Measurements from ENCODE around the gene RTN4. TPM values are rescaled to one million over a fixed set of nuclear protein-coding genes. Genes with fewer than 3 reads are reported as not detected.

RTN4 gene
- total RNA-seq, 1 experiment from 2014 or later, result 394 TPM

GRCh38 chr2:54969940-54970338, 80.3 kb downstream of the RTN4 start:
- CTCF ChIA-PET, result no interaction called here
- H3K4me3 Mint-ChIP-seq (ENCODE audit: low read depth, unreplicated experiment), result no peak overlapping the region
- no peaks in the 10 kb centered on the region for H3K9me3 Mint-ChIP-seq (ENCODE audit: low read depth, unreplicated experiment)
- no TSS peak for BruUV-seq (replicated peaks)
- no peak for TF ChIP-seq CTCF (IDR thresholded peaks at IDR 0.05; ENCODE audit: unreplicated experiment)
- H3K27ac Mint-ChIP-seq (ENCODE audit: unreplicated experiment), result no peak overlapping the region
- no peak for DNase-seq
- H3K4me1 Mint-ChIP-seq (ENCODE audit: low read depth, unreplicated experiment), result peaks cover 15% of the 10 kb centered on the region
- no peaks in the 10 kb centered on the region for H3K27me3 Mint-ChIP-seq (ENCODE audit: unreplicated experiment)
- intact Hi-C loops (cut with micrococcal nuclease; ENCODE audit: unreplicated experiment), result no loop called here
- H3K36me3 Mint-ChIP-seq (ENCODE audit: insufficient read depth, unreplicated experiment), result peaks cover 41% of the 10 kb centered on the region

- peaks cover 15% of the 10 kb centered on the region for H3K4me1 Mint-ChIP-seq (ENCODE audit: low read depth, unreplicated experiment)
These were observed 80.8 kb downstream of the RTN4 start for GRCh38 chr2:54969295-54969939.

GRCh38 chr2:54968561-54969218, 81.6 kb downstream of the RTN4 start:
- peaks cover 41% of the 10 kb centered on the region for H3K36me3 Mint-ChIP-seq (ENCODE audit: insufficient read depth, unreplicated experiment)
- H3K9me3 Mint-ChIP-seq (ENCODE audit: low read depth, unreplicated experiment), result no peaks in the 10 kb centered on the region
- no peak overlapping the region for H3K4me3 Mint-ChIP-seq (ENCODE audit: low read depth, unreplicated experiment)
- peaks cover 15% of the 10 kb centered on the region for H3K4me1 Mint-ChIP-seq (ENCODE audit: low read depth, unreplicated experiment)
- CTCF ChIA-PET, result no interaction called here
- H3K27me3 Mint-ChIP-seq (ENCODE audit: unreplicated experiment), result no peaks in the 10 kb centered on the region
- no peak for TF ChIP-seq CTCF (IDR thresholded peaks at IDR 0.05; ENCODE audit: unreplicated experiment)
- intact Hi-C loops (cut with micrococcal nuclease; ENCODE audit: unreplicated experiment), result no loop called here
- H3K27ac Mint-ChIP-seq (ENCODE audit: unreplicated experiment), result no peak overlapping the region
- no TSS peak for BruUV-seq (replicated peaks)
- DNase-seq, result no peak

More at GRCh38 chr2:54969295-54969939, 80.8 kb downstream of the RTN4 start:
- intact Hi-C loops (cut with micrococcal nuclease; ENCODE audit: unreplicated experiment), result no loop called here
- Mint-ChIP-seq H3K36me3 (ENCODE audit: insufficient read depth, unreplicated experiment) (peaks cover 41% of the 10 kb centered on the region), H3K9me3 (ENCODE audit: low read depth, unreplicated experiment) (no peaks in the 10 kb centered on the region), H3K27ac (ENCODE audit: unreplicated experiment) (no peak overlapping the region), H3K27me3 (ENCODE audit: unreplicated experiment) (no peaks in the 10 kb centered on the region), H3K4me3 (ENCODE audit: low read depth, unreplicated experiment) (no peak overlapping the region)
- BruUV-seq (replicated peaks), result no TSS peak
- no peak for TF ChIP-seq CTCF (IDR thresholded peaks at IDR 0.05; ENCODE audit: unreplicated experiment)
- no peak for DNase-seq
- CTCF ChIA-PET, result no interaction called here

- Mint-ChIP-seq H3K4me3 (ENCODE audit: low read depth, unreplicated experiment) (no peak overlapping the region), H3K36me3 (ENCODE audit: insufficient read depth, unreplicated experiment) (peaks cover 36% of the 10 kb centered on the region), H3K27me3 (ENCODE audit: unreplicated experiment) (no peaks in the 10 kb centered on the region), H3K9me3 (ENCODE audit: low read depth, unreplicated experiment) (no peaks in the 10 kb centered on the region), H3K27ac (ENCODE audit: unreplicated experiment) (no peak overlapping the region), H3K4me1 (ENCODE audit: low read depth, unreplicated experiment) (peaks cover 15% of the 10 kb centered on the region)
- CTCF ChIA-PET, result interaction anchor here (0.6 kb wide), 1 partner anchor 86 kb away, joined by 4 read pairs; no protein-coding TSS in a partner anchor
- no peak for DNase-seq
- BruUV-seq (replicated peaks), result no TSS peak
- intact Hi-C loops (cut with micrococcal nuclease; ENCODE audit: unreplicated experiment), result no loop called here
- no peak for TF ChIP-seq CTCF (IDR thresholded peaks at IDR 0.05; ENCODE audit: unreplicated experiment)
These were observed 82.4 kb downstream of the RTN4 start for GRCh38 chr2:54967759-54968365.
